Iris pigment epithelial cell (primary cell): ENCODE results near the gene RGS14.

Experiments used
- DNase-seq: peaks from one replicate; pipeline ENCODE4 v3.0.0-alpha.2; 2011; ENCODE audit warnings: low read depth

The RGS14 gene

GRCh38 chr5:177380805-177381126 lies 23.0 kb downstream of the RGS14 start:
- DNase-seq, result no peak

GRCh38 chr5:177382423-177383029 lies 24.8 kb downstream of the RGS14 start:
- peak; percentile 22 for DNase-seq

- DNase-seq, result no peak
These were observed 25.5 kb downstream of the RGS14 start for GRCh38 chr5:177383181-177383580.

- no peak for DNase-seq
These were observed 26.4 kb downstream of the RGS14 start, which contains the start of gene SLC34A1 for GRCh38 chr5:177384134-177384533. TSS of gene SLC34A1 (plus strand) at chr5:177384434. CDS start at chr5:177385742, 1,308 bp downstream.

- no peak for DNase-seq
These were observed 28.0 kb downstream of the RGS14 start for GRCh38 chr5:177385720-177386119.

GRCh38 chr5:177386542-177386941 lies 28.8 kb downstream of the RGS14 start:
- no peak for DNase-seq

GRCh38 chr5:177387405-177387804 lies 29.7 kb downstream of the RGS14 start:
- no peak for DNase-seq

GRCh38 chr5:177388521-177389052 lies 30.9 kb downstream of the RGS14 start:
- DNase-seq, result no peak

GRCh38 chr5:177389241-177390169 lies 31.8 kb downstream of the RGS14 start:
- DNase-seq, result peak; percentile 97

GRCh38 chr5:177390363-177391300 lies 32.9 kb downstream of the RGS14 start:
- peak; percentile 76 for DNase-seq

- no peak for DNase-seq
These were observed 35.0 kb downstream of the RGS14 start for GRCh38 chr5:177392765-177393164.

GRCh38 chr5:177393206-177393765 lies 35.6 kb downstream of the RGS14 start:
- no peak for DNase-seq

- DNase-seq, result no peak
These were observed 36.3 kb downstream of the RGS14 start for GRCh38 chr5:177393990-177394389.

- DNase-seq, result no peak
These were observed 38.4 kb downstream of the RGS14 start for GRCh38 chr5:177396078-177396477.

GRCh38 chr5:177396807-177397206 lies 39.1 kb downstream of the RGS14 start:
- no peak for DNase-seq

GRCh38 chr5:177397875-177398390 lies 40.2 kb downstream of the RGS14 start:
- DNase-seq, result no peak

GRCh38 chr5:177399997-177400868 lies 42.5 kb downstream of the RGS14 start, which contains the start of gene PFN3:
TSS of gene PFN3 (minus strand) at chr5:177400661. CDS start at chr5:177400576, 85 bp downstream.
- peak; percentile 30 for DNase-seq

- peak; percentile 63 for DNase-seq
These were observed 44.7 kb downstream of the RGS14 start for GRCh38 chr5:177402271-177403043.

GRCh38 chr5:177403102-177403791 lies 45.5 kb downstream of the RGS14 start:
- DNase-seq, result peak; percentile 35
